OCI-LY1 (cell line): Measurements from ENCODE around the gene RGPD8.
"Not testable (repeated sequence)": the region's sequence is repeated elsewhere in the genome, so short reads cannot be mapped to it uniquely, and the experiment has no call there.

Source experiments
- CTCF ChIP-seq: fragments of 200-600 bp; sonication (generic), shearing (Covaris generic); IDR thresholded peaks from 2 replicates; pipeline ENCODE4 v1.5.1; 2017; ENCODE audit warnings: mild to moderate bottlenecking, antibody characterized with exemption, low read length, moderate library complexity, mixed read lengths
- EZH2 ChIP-seq: fragments of 200-600 bp; sonication (generic), shearing (Covaris generic); IDR thresholded peaks from 2 replicates; pipeline ENCODE4 v1.8.0; 2017; ENCODE audit warnings: borderline replicate concordance, mixed run types, mild to moderate bottlenecking, antibody characterized with exemption, low read length, moderate library complexity, mixed read lengths

GRCh38 chr2:112416860-112417259 is 16.6 kb downstream of the RGPD8 start:
- TF ChIP-seq CTCF: peak; percentile 13; the same call in 1 of the 2 replicates
- not testable (repeated sequence) for TF ChIP-seq EZH2
